Activated T-cell treated with anti-CD3 and anti-CD28 coated beads, Interleukin-2, amount 50 U/mL, for 72 hours (primary cell): ENCODE results near the gene TRAPPC2. TPM values are rescaled to one million over a fixed set of nuclear protein-coding genes. Genes with fewer than 3 reads are reported as not detected.
"Not testable (repeated sequence)": the region's sequence is repeated elsewhere in the genome, so short reads cannot be mapped to it uniquely, and the experiment has no call there.

ENCODE experiments used
- ATAC-seq, 2 donors: fragments of 150-1000 bp; cut with Tn5 transposase; replicated peaks in 1 of 2; 2 replicates each; pipeline ENCODE4 v1.10.0; 2021; ENCODE audit warnings: moderate library complexity in 2 of 2, mild to moderate bottlenecking in 1 of 2
- DNase-seq, 2 donors: peaks; one replicate each; pipeline ENCODE4 v3.0.0; 2021 to 2022; ENCODE audit warnings: mixed read lengths in 1 of 2
- H3K27ac Mint-ChIP-seq: one replicate; pipeline ENCODE4 v1.8.0; 2022; ENCODE audit warnings: mild to moderate bottlenecking, moderate library complexity, mixed read lengths
- H3K27me3 Mint-ChIP-seq: one replicate; pipeline ENCODE4 v1.8.0; 2022; ENCODE audit warnings: low read depth, mixed read lengths
- H3K36me3 Mint-ChIP-seq, 2 donors: one replicate each; pipeline ENCODE4 v1.8.0; 2022; ENCODE audit warnings: mixed read lengths in 2 of 2, mild to moderate bottlenecking in 1 of 2; ENCODE audit not compliant: insufficient read depth in 2 of 2
- H3K4me1 Mint-ChIP-seq: one replicate; pipeline ENCODE4 v1.8.0; 2022; ENCODE audit warnings: low read depth, mixed read lengths
- H3K4me3 Mint-ChIP-seq, 2 donors: one replicate each; pipeline ENCODE4 v1.8.0; 2022; ENCODE audit warnings: mild to moderate bottlenecking in 2 of 2, mixed read lengths in 2 of 2, moderate library complexity in 2 of 2
- H3K9me3 Mint-ChIP-seq, 2 donors: one replicate each; pipeline ENCODE4 v1.8.0; 2022; ENCODE audit warnings: mixed read lengths in 2 of 2
- total RNA-seq, 2 donors: library from RNA; stranded (reverse); gene quantifications; one replicate each; pipeline ENCODE4 v1.2.3, GENCODE V29; 2022

TRAPPC2 gene
- total RNA-seq, 2 donors from 2014 or later = 21.8 to 26.2 TPM

- no peak for ATAC-seq
- peak overlapping the region; percentile 97 for H3K27ac Mint-ChIP-seq
- peaks cover 12 to 33% of the 10 kb centered on the region in 2 donors for H3K36me3 Mint-ChIP-seq
- DNase-seq = no peak
- H3K9me3 Mint-ChIP-seq = no peaks in the 10 kb centered on the region
- H3K4me3 Mint-ChIP-seq = peak overlapping the region; percentile 96 to 98
- no peaks in the 10 kb centered on the region for H3K27me3 Mint-ChIP-seq
- H3K4me1 Mint-ChIP-seq = peaks cover 58% of the 10 kb centered on the region
These were observed 914 bp downstream of the TRAPPC2 start for GRCh38 chrX:13733506-13733905.

- H3K9me3 Mint-ChIP-seq = peaks cover 0 to under 1% of the 10 kb centered on the region in 2 donors
- peak overlapping the region; percentile 4 for H3K27ac Mint-ChIP-seq
- DNase-seq = no peak
- H3K4me3 Mint-ChIP-seq = peak overlapping the region; percentile 96 to 98
- peaks cover 58% of the 10 kb centered on the region for H3K4me1 Mint-ChIP-seq
- H3K27me3 Mint-ChIP-seq = no peaks in the 10 kb centered on the region
- no peak for ATAC-seq
- peaks cover 14 to 39% of the 10 kb centered on the region in 2 donors for H3K36me3 Mint-ChIP-seq
These were observed 2.0 kb downstream of the TRAPPC2 start for GRCh38 chrX:13732246-13733067.

- not testable (repeated sequence) for DNase-seq, ATAC-seq, H3K27me3 Mint-ChIP-seq, H3K27ac Mint-ChIP-seq, H3K4me3 Mint-ChIP-seq, H3K9me3 Mint-ChIP-seq
- H3K36me3 Mint-ChIP-seq = peaks cover 26 to 53% of the 10 kb centered on the region in 2 donors
- peaks cover 69% of the 10 kb centered on the region for H3K4me1 Mint-ChIP-seq
These were observed 3.9 kb downstream of the TRAPPC2 start for GRCh38 chrX:13730523-13730922.

GRCh38 chrX:13726583-13726982, 7.8 kb downstream of the TRAPPC2 start:
- peaks cover 26 to 47% of the 10 kb centered on the region in 2 donors for H3K36me3 Mint-ChIP-seq
- H3K27me3 Mint-ChIP-seq, DNase-seq, H3K9me3 Mint-ChIP-seq, ATAC-seq: not testable (repeated sequence)
- H3K27ac Mint-ChIP-seq = peak overlapping the region; percentile 85
- H3K4me3 Mint-ChIP-seq = peak overlapping the region in 1 of 2 donors; percentile 79
- H3K4me1 Mint-ChIP-seq = peaks cover 54% of the 10 kb centered on the region

GRCh38 chrX:13724878-13725277, 9.5 kb downstream of the TRAPPC2 start:
- Mint-ChIP-seq H3K36me3 (peaks cover 24 to 44% of the 10 kb centered on the region in 2 donors), H3K4me3 (peak overlapping the region in 1 of 2 donors; percentile 79), H3K4me1 (peaks cover 42% of the 10 kb centered on the region)
- H3K27me3 Mint-ChIP-seq, ATAC-seq, H3K27ac Mint-ChIP-seq, H3K9me3 Mint-ChIP-seq: not testable (repeated sequence)
- DNase-seq = peak; percentile 36 to 60

- no peak for DNase-seq
- no peak overlapping the region for H3K4me3 Mint-ChIP-seq
- peaks cover 2 to 4% of the 10 kb centered on the region in 2 donors for H3K9me3 Mint-ChIP-seq
- H3K36me3 Mint-ChIP-seq = peaks cover 17 to 37% of the 10 kb centered on the region in 2 donors
- ATAC-seq = no peak
- peaks cover 7% of the 10 kb centered on the region for H3K27me3 Mint-ChIP-seq
- peaks cover 26% of the 10 kb centered on the region for H3K4me1 Mint-ChIP-seq
- H3K27ac Mint-ChIP-seq = peak overlapping the region; percentile 42
These were observed 12.5 kb downstream of the TRAPPC2 start for GRCh38 chrX:13721819-13722519.

- Mint-ChIP-seq H3K4me3 (no peak overlapping the region), H3K4me1 (peaks cover 22% of the 10 kb centered on the region), H3K27me3 (peaks cover 7% of the 10 kb centered on the region), H3K9me3 (peaks cover 0 to under 1% of the 10 kb centered on the region in 2 donors), H3K36me3 (peaks cover 12 to 34% of the 10 kb centered on the region in 2 donors), H3K27ac (peak overlapping the region; percentile 76)
- DNase-seq = no peak
- no peak for ATAC-seq
These were observed 13.0 kb downstream of the TRAPPC2 start for GRCh38 chrX:13721371-13721770.

GRCh38 chrX:13719192-13719856, 15.1 kb downstream of the TRAPPC2 start:
- peaks cover 6% of the 10 kb centered on the region for H3K27me3 Mint-ChIP-seq
- peaks cover 11 to 28% of the 10 kb centered on the region in 2 donors for H3K36me3 Mint-ChIP-seq
- H3K27ac Mint-ChIP-seq = peak overlapping the region; percentile 68
- H3K9me3 Mint-ChIP-seq = no peaks in the 10 kb centered on the region
- no peak for ATAC-seq
- H3K4me3 Mint-ChIP-seq = no peak overlapping the region
- no peak for DNase-seq
- peaks cover 10% of the 10 kb centered on the region for H3K4me1 Mint-ChIP-seq

- H3K4me1 Mint-ChIP-seq = peaks cover 3% of the 10 kb centered on the region
- H3K4me3 Mint-ChIP-seq = no peak overlapping the region
- H3K9me3 Mint-ChIP-seq = no peaks in the 10 kb centered on the region
- ATAC-seq (no peak), DNase-seq (no peak)
- H3K27ac Mint-ChIP-seq = no peak overlapping the region
- no peaks in the 10 kb centered on the region for H3K27me3 Mint-ChIP-seq
- H3K36me3 Mint-ChIP-seq = peaks cover 9 to 22% of the 10 kb centered on the region in 2 donors
These were observed 16.5 kb downstream of the TRAPPC2 start for GRCh38 chrX:13717700-13718472.

- Mint-ChIP-seq H3K27ac (peak overlapping the region; percentile 63), H3K9me3 (no peaks in the 10 kb centered on the region), H3K27me3 (peaks cover 2% of the 10 kb centered on the region), H3K4me1 (peaks cover 6% of the 10 kb centered on the region), H3K4me3 (no peak overlapping the region), H3K36me3 (peaks cover 8 to 22% of the 10 kb centered on the region in 2 donors)
- DNase-seq (no peak), ATAC-seq (peak in 1 of 2 donors; percentile 64)
These were observed 17.5 kb downstream of the TRAPPC2 start for GRCh38 chrX:13716905-13717304.

GRCh38 chrX:13716455-13716854, 18.0 kb downstream of the TRAPPC2 start:
- Mint-ChIP-seq H3K4me1 (peaks cover 9% of the 10 kb centered on the region), H3K4me3 (peak overlapping the region in 1 of 2 donors; percentile 62), H3K36me3 (peaks cover 9 to 26% of the 10 kb centered on the region in 2 donors)

GRCh38 chrX:13711141-13711540, 23.3 kb downstream of the TRAPPC2 start:
- H3K9me3 Mint-ChIP-seq = no peaks in the 10 kb centered on the region
- no peak overlapping the region for H3K4me3 Mint-ChIP-seq
- H3K36me3 Mint-ChIP-seq = peaks cover 4 to 21% of the 10 kb centered on the region in 2 donors
- H3K4me1 Mint-ChIP-seq = peaks cover 12% of the 10 kb centered on the region
- ATAC-seq (no peak), DNase-seq (no peak)
- peaks cover 14% of the 10 kb centered on the region for H3K27me3 Mint-ChIP-seq
- H3K27ac Mint-ChIP-seq = no peak overlapping the region

More at GRCh38 chrX:13716455-13716854, 18.0 kb downstream of the TRAPPC2 start:
- Mint-ChIP-seq H3K9me3 (no peaks in the 10 kb centered on the region), H3K27me3 (peaks cover 5% of the 10 kb centered on the region), H3K27ac (peak overlapping the region; percentile 92)
- ATAC-seq (peak; percentile 41 to 84), DNase-seq (no peak)
